Natural killer cell (primary cell): ENCODE results near the gene ABCA4. TPM values are rescaled to one million over a fixed set of nuclear protein-coding genes. Genes with fewer than 3 reads are reported as not detected.

Experiments
- ATAC-seq, 3 donors: fragments of 150-1000 bp in 2 of 3; fragments of 200-7000 bp in 1 of 3; cut with Tn5 transposase; 1 replicate in 1 of 3; 2 replicates in 2 of 3; pipeline ENCODE4 v1.10.0; 2021; ENCODE audit warnings: mild to moderate bottlenecking in 2 of 3, moderate library complexity in 2 of 3
- DNase-seq, 2 donors: peaks; one replicate each; pipeline versions ENCODE4 v3.0.0 to v3.0.0-alpha.2; 2013 to 2021; ENCODE audit warnings: mixed read lengths in 1 of 2
- H3K27ac ChIP-seq: one replicate; pipeline ENCODE4 v1.5.1; 2013; ENCODE audit warnings: mild to moderate bottlenecking, low read length
- H3K27me3 ChIP-seq: one replicate; pipeline ENCODE4 v1.6.1; 2013; ENCODE audit warnings: low read length; ENCODE audit not compliant: control insufficient read depth, insufficient read depth
- H3K36me3 ChIP-seq: one replicate; pipeline ENCODE4 v1.6.1; 2013; ENCODE audit warnings: low read length; ENCODE audit not compliant: control insufficient read depth, insufficient read depth
- H3K4me1 ChIP-seq: one replicate; pipeline ENCODE4 v1.6.1; 2013; ENCODE audit warnings: low read length; ENCODE audit not compliant: control insufficient read depth, insufficient read depth
- H3K4me3 ChIP-seq: one replicate; pipeline ENCODE4 v1.5.1; 2013; ENCODE audit warnings: low read length
- H3K9me3 ChIP-seq: one replicate; pipeline ENCODE4 v1.6.1; 2013; ENCODE audit warnings: low read length; ENCODE audit not compliant: control insufficient read depth, insufficient read depth
- H3K27ac Mint-ChIP-seq, 2 donors: one replicate each; pipeline ENCODE4 v1.8.0; 2022; ENCODE audit warnings: mild to moderate bottlenecking in 2 of 2, mixed read lengths in 2 of 2, moderate library complexity in 1 of 2
- H3K27me3 Mint-ChIP-seq, 2 donors: one replicate each; pipeline ENCODE4 v1.8.0; 2022; ENCODE audit warnings: low read depth in 2 of 2, mixed read lengths in 2 of 2
- H3K36me3 Mint-ChIP-seq: one replicate; pipeline ENCODE4 v1.8.0; 2022; ENCODE audit warnings: mixed read lengths
- H3K4me1 Mint-ChIP-seq, 2 donors: one replicate each; pipeline ENCODE4 v1.8.0; 2022; ENCODE audit warnings: mixed read lengths in 2 of 2
- H3K4me3 Mint-ChIP-seq: one replicate; pipeline ENCODE4 v1.8.0; 2022; ENCODE audit warnings: mild to moderate bottlenecking, moderate library complexity, mixed read lengths
- H3K9me3 Mint-ChIP-seq, 2 donors: one replicate each; pipeline ENCODE4 v1.8.0; 2022; ENCODE audit warnings: mixed read lengths in 2 of 2
- WGBS: methylation state at CpG from one replicate; pipeline ENCODE4 v1.1.7; 2013; ENCODE audit warnings: missing lambda C conversion rate; ENCODE audit not compliant: insufficient coverage; 5-methylcytosine and 5-hydroxymethylcytosine counted together
- intact Hi-C: fragments of 100-400 bp; cut with micrococcal nuclease; formaldehyde crosslinking; loops from one replicate; pipeline ENCODE4 v1.14.2; 2022
- total RNA-seq, 4 donors: library from RNA; stranded (reverse); fragments of 120-200 nt in 1 of 4; gene quantifications; one replicate each; pipeline versions ENCODE4 v1.2.3 to v1.2.4, GENCODE V29; 2013 to 2022
- TF ChIP-seq, protein P1 (sequence below): fragments of 200-600 bp; IDR thresholded peaks from one replicate; pipeline ENCODE4 v1.8.0; 2022; ENCODE audit warnings: antibody characterized with exemption

The ABCA4 gene
- total RNA-seq, 3 donors from 2014 or later (not counting 1 experiment from before 2014, with no cell fraction given) = 0.48 TPM; not detected in 2

DNA sequence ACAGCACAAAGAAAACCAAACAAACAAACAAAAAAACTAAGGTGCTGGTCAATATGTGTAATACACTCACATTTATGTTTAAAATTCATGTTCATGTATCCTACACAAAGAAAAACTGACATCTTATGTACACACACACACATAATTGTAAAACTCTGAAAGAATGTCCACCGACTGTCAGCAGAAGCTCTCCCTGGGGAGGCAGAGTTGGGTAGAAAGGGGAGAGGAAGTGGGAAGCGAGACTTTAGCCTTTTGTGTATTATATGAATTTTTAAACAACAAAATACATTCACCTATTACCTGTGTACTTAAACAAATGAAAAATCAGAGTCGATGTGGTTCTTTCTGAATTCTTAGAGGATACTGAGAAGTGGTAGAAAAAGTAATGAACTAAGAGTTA, 88.3 kb downstream of the ABCA4 start:
- Mint-ChIP-seq H3K36me3 (no peaks in the 10 kb centered on the region), H3K4me3 (no peak overlapping the region), H3K27me3 (no peaks in the 10 kb centered on the region), H3K9me3 (no peaks in the 10 kb centered on the region), H3K4me1 (peaks cover 35 to 37% of the 10 kb centered on the region in 2 donors), H3K27ac (no peak overlapping the region)
- TF ChIP-seq, protein P1, sequence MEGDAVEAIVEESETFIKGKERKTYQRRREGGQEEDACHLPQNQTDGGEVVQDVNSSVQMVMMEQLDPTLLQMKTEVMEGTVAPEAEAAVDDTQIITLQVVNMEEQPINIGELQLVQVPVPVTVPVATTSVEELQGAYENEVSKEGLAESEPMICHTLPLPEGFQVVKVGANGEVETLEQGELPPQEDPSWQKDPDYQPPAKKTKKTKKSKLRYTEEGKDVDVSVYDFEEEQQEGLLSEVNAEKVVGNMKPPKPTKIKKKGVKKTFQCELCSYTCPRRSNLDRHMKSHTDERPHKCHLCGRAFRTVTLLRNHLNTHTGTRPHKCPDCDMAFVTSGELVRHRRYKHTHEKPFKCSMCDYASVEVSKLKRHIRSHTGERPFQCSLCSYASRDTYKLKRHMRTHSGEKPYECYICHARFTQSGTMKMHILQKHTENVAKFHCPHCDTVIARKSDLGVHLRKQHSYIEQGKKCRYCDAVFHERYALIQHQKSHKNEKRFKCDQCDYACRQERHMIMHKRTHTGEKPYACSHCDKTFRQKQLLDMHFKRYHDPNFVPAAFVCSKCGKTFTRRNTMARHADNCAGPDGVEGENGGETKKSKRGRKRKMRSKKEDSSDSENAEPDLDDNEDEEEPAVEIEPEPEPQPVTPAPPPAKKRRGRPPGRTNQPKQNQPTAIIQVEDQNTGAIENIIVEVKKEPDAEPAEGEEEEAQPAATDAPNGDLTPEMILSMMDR = no peak
- Histone ChIP-seq H3K27me3 (no peaks in the 10 kb centered on the region), H3K9me3 (no peaks in the 10 kb centered on the region), H3K27ac (no peak overlapping the region), H3K36me3 (no peaks in the 10 kb centered on the region), H3K4me3 (no peak overlapping the region), H3K4me1 (peaks cover 25% of the 10 kb centered on the region)
- DNase-seq (no peak), ATAC-seq (no peak)
- intact Hi-C loops = no loop called here
- WGBS = no CpG with 5 or more reads among the region's 3 CpGs

DNA sequence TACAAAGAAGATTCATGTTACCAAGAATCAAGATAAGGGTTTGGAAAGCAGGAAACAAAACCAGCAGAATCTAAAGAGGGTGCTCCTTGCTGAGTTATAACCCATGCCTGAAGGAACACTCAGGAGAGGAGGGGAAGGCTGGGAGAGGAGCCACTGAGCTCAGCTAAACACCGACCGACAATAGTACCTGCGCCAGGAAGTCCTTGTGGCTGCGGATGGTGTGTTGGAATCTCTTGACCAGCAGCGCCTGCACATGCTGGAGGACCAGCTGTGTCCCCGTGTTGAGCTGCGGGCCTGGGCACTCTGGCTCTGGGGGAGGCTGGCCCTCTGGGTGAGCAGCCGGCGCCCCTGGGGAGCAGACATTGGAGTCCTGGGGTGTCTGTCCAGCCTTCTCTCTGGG, 89.4 kb downstream of the ABCA4 start:
- H3K4me3 ChIP-seq = no peak overlapping the region
- Mint-ChIP-seq H3K4me1 (peaks cover 39 to 42% of the 10 kb centered on the region in 2 donors), H3K27ac (no peak overlapping the region), H3K9me3 (no peaks in the 10 kb centered on the region), H3K27me3 (no peaks in the 10 kb centered on the region), H3K4me3 (no peak overlapping the region), H3K36me3 (no peaks in the 10 kb centered on the region)
- WGBS = 90% methylated on average over 9 of the region's 9 CpGs
- H3K9me3 ChIP-seq = no peaks in the 10 kb centered on the region
- H3K27ac ChIP-seq = no peak overlapping the region
- TF ChIP-seq, protein P1 = no peak
- H3K27me3 ChIP-seq = no peaks in the 10 kb centered on the region
- ATAC-seq (no peak), DNase-seq (no peak)
- intact Hi-C loops = no loop called here
- H3K36me3 ChIP-seq = no peaks in the 10 kb centered on the region
- peaks cover 25% of the 10 kb centered on the region for H3K4me1 ChIP-seq

DNA sequence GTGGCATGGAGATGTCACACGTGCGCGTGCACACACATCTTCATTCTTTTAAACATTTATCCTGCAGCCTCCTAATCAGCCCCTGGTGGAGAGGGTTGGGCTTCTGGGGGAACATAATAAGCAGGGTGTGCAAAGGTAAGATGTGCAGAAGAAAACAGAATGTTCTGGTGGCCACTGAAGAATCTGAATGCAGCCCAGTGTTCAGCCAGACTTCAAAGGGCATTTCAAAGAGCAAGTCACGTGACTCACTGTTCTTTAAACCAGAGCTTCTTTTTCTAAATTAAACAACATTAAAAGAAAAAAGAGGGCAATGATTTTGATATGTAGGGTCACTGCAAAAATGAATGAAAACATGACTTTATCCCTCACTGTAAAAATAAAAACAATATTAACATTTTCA, 89.8 kb downstream of the ABCA4 start:
- WGBS = no CpG with 5 or more reads among the region's 4 CpGs
- TF ChIP-seq, protein P1 = no peak
- Histone ChIP-seq H3K4me3 (no peak overlapping the region), H3K4me1 (peaks cover 25% of the 10 kb centered on the region), H3K27me3 (no peaks in the 10 kb centered on the region), H3K27ac (no peak overlapping the region), H3K36me3 (no peaks in the 10 kb centered on the region), H3K9me3 (no peaks in the 10 kb centered on the region)
- ATAC-seq (no peak), DNase-seq (no peak)
- Mint-ChIP-seq H3K27me3 (no peaks in the 10 kb centered on the region), H3K36me3 (no peaks in the 10 kb centered on the region), H3K27ac (no peak overlapping the region), H3K4me3 (no peak overlapping the region), H3K9me3 (no peaks in the 10 kb centered on the region), H3K4me1 (peaks cover 43 to 46% of the 10 kb centered on the region in 2 donors)
- intact Hi-C loops = no loop called here
